GM19467 (cell line): Measurements from ENCODE around the gene OSBPL2.

ENCODE experiments used
- ATAC-seq: cut with Tn5 transposase; IDR thresholded peaks from one replicate; pipeline ENCODE4 v1.9.1; 2021; ENCODE audit warnings: mild to moderate bottlenecking, moderate library complexity; ENCODE audit not compliant: unreplicated experiment

The OSBPL2 gene

DNA sequence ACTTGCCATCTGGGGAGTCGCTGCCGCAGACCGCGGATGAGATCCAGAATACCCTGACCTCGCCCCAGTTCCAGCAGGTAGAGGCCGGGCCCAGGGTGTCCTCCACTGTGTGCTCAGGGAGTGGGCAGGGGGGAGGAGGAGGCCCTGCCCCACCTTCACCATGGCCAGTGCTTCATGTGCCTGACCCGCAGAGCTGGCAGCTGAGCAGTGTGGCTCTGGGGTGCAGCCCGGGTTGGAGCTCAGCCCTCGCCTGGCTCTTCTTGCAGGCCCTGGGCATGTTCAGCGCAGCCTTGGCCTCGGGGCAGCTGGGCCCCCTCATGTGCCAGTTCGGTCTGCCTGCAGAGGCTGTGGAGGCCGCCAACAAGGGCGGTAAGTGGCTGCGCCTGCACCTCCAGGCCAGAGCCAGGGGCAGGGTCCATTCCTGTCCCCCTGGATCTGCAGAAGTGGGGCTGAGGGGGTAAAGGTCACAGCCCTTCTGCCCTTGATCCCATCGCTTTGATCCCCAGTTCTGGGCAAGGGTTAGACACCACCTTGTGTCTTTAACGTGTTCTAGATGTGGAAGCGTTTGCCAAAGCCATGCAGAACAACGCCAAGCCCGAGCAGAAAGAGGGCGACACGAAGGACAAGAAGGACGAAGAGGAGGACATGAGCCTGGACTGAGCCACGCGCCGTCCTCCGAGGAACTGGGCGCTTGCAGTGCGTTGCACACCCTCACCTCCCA, 69.9 kb downstream of the OSBPL2 start:
- no peak for ATAC-seq

- no peak for ATAC-seq
Measured at GRCh38 chr20:62309198-62309944, 71.0 kb downstream of the OSBPL2 start.

- no peak for ATAC-seq
Measured at GRCh38 chr20:62309947-62310756, 71.8 kb downstream of the OSBPL2 start.

DNA sequence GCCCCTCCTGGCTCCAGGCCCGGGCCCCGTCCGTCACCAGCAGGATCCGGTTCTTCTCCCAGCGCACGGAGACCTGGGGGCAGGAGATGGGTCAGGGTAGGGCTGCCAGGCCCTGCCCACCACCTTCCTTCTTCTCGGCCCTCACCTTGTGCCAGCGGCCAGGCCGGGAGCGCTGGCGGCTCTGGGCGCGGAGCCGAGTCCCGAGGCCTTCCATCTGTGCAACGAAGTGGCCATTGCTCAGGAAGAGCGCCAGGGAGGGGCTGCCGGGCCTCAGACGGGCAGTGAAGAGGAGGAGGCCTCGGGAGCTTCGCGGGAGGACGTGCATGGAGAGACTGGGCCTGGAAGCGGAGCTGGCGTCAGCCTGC, 72.4 kb downstream of the OSBPL2 start:
- ATAC-seq: no peak

GRCh38 chr20:62311150-62311549, 72.8 kb downstream of the OSBPL2 start:
- ATAC-seq: no peak

GRCh38 chr20:62311832-62312661, 73.7 kb downstream of the OSBPL2 start:
- ATAC-seq: no peak

GRCh38 chr20:62312662-62312977, 74.3 kb downstream of the OSBPL2 start:
- no peak for ATAC-seq

GRCh38 chr20:62313021-62313420, 74.7 kb downstream of the OSBPL2 start:
- ATAC-seq: no peak

- no peak for ATAC-seq
Measured at GRCh38 chr20:62313460-62314338, 75.4 kb downstream of the OSBPL2 start.

DNA sequence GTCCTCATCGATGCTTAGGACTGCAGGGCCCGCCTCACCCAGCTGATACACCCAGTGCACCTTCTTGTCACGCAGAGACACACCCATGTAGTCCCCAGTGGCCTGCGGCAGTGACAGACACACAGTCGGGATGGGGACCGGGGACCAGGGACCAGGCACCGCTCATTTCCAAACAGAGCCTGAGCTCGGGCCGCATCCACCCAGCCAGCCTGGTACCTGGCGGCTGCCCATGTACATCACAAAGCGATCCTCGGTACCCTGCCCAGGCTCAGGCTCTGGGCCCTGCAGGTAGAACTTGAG, 76.0 kb downstream of the OSBPL2 start:
- no peak for ATAC-seq

GRCh38 chr20:62314711-62315302, 76.5 kb downstream of the OSBPL2 start:
- ATAC-seq: no peak

DNA sequence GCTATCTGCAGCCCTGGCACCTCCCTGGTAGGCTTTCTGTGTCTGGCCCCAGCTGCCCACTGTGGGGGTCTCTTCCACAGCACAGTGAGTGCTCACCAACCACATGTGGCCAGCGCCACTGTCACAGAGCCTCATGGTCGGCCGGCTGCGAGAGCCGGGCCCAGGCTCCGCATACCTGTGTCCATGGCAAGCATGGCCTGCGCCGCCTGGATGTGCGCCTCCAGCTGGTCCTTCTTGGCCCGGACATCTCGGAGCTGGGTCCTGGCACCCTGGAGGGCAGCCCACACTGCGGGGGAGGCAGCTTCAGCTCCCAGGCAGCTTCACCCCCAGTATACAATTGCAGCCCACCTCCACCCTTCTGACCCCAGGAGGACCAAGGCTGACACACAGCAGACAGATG, 77.5 kb downstream of the OSBPL2 start:
- no peak for ATAC-seq

DNA sequence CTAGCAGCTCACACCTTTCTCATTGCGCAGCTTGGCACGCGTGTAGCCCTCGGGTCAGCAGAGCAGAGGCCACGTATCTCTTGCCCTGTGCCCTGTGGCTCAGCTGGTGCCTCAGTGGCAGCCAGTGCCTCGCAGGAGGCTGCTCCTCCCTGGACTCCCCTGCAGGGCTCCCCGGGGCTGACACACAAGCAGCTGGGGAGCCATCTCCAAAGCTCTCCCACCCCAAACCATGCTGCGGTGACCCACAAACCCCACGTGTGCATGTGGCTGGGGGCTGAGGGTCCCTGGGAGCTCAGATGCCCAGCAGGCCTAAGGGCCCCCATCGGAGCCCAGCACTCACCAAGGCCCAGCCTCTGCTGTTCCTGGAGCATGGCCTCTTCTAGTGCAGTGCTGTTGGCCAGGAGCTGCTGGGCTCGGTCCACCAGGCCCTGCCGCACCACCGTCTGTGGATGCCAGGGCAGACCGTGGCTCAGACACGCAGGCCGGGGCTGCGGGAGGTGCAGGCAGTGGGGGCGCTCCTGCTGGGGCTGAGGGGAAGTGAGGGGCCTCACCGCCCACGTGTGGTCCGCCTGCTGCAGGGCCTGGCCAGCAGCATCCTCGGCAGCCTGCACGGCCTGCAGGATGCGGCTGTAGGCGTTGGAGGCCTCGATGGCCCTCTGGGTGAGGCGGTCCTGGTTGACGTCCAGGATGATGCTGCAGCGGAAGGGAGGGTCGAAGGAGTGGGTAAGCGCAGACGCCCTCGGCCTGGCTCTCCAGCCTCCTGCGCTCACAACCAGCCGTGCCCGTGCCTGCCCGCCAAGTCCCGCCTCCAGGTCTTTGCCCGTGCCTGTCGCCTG, 78.2 kb downstream of the OSBPL2 start:
- no peak for ATAC-seq

DNA sequence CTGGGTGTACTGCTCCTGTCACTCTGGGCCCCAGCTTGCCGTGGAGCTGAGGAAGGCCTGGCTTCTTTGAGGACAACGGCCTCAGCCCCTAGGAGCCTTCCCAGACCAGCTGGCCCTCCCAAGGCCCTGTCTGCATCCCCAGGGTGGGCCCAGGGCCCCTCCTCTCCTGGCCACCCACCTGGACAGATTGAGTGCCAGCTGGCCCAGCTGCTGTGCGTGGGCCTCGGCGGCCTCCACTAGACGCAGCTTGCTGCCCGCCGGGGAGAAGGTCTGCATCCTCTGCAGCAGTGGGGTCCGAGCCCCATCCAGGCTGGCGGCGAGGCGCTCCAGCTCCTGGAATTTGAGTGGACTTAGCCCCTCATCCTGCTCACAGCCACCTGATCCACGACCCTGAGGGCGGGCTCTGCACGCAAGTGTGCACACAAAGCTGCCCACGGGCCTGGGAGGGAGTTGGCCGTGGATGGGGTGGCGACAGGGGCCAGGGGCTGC, 78.9 kb downstream of the OSBPL2 start:
- no peak for ATAC-seq

GRCh38 chr20:62318400-62319345, 80.4 kb downstream of the OSBPL2 start:
- no peak for ATAC-seq

DNA sequence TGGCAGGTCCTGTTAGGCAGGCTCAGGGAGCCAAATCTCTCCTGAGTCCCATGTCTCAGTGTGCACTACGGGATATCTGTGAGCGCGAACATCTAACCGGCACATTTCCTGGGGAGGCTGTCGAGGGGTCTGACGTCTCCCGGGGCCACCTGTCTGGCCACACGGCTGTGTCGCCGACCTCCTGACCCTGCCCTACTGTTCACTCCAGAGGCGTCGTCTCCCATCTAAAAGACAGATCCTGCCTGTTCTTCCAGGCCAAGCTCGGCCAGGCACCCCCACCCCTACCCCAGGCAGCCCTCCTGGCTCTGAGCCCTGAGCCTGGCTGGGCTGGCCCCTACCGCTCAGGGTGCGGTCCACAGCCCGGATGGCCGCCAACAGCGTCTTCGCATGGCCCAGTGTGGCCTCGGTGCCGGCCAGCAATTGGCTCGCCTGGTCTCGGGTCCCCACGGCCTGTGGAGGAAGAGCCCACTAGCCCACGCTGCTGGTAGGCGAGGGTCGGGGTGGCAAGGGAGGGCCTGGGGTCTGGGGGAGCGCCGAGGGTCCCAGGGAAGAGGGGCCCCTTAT, 81.1 kb downstream of the OSBPL2 start:
- no peak for ATAC-seq

DNA sequence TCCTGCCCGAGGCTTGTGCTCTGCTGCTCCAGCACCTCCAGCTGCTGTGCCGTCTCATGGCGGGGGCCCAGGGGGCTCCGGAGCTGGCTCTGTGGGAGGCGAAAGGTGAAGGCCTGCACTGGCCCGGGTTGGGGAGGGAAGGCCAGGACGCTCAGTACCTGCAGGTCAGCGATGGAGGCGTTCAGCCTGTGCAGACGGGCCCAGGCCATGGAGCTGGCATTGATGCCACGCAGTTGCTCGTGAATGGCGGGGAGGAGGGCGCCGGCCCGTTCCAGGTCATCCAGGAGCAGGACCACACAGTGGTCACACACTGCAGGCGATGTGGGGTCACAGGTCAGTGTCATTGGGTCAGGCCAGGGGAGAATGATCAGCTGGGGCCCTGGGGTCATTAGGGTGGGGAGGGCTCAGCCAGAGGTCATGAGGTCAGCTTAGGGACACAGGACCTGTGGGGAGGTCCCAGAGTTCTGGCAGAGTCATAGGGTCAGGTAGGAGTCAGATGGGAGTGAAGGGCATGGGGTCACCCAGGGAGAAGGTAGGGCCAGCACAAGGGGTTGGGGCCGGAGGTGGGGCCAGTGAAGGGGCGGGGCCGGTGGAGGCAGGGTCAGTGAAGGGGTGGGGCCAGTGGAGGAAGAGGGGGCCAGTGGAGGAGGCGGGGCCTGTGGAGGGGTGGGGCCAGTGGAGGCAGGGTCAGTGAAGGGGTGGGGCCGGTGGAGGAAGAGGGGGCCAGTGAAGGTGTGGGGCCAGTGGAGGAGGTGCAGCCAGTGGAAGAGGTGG, 82.4 kb downstream of the OSBPL2 start:
- no peak for ATAC-seq
